Measurements from ENCODE around the gene XRRA1.

XRRA1 gene

DNA sequence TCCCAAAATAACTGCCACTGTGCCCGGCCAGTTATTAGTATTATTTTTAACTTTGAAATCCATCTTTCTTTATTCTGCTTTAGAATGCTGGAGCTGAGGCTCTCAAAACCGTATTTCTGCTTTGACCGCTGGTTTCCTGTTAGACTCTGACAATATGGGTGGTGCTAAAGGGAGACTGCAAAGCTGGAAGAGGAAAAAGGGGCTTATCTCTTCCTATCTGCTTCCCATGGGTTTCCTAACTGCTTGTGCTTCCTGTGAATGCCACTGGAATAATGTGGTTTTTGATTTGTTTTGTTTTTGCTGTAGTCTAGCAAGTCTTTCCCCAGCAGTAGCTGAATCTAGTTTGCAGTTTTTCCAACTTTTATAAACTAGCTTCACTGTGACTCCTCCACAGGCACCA, 43.6 kb downstream of the XRRA1 start:
- TF ChIP-seq SNAI2 (CRISPR knock-in tag; IDR thresholded peaks at IDR 0.05), result no peak
- TF ChIP-seq TOX (CRISPR knock-in tag; IDR thresholded peaks at IDR 0.05; ENCODE audit: borderline replicate concordance), result no peak
- no peak for TF ChIP-seq CSDC2 (CRISPR knock-in tag; IDR thresholded peaks at IDR 0.05)
- no peak for TF ChIP-seq BACH2 (CRISPR knock-in tag; IDR thresholded peaks at IDR 0.05; ENCODE audit: borderline replicate concordance)
- TF ChIP-seq ARNTL (CRISPR knock-in tag; IDR thresholded peaks at IDR 0.05; ENCODE audit: borderline replicate concordance, low read depth), result no peak
- no peak for TF ChIP-seq TCF4 (CRISPR knock-in tag; IDR thresholded peaks at IDR 0.05; ENCODE audit: borderline replicate concordance)
- TF ChIP-seq PPARA (CRISPR knock-in tag; IDR thresholded peaks at IDR 0.05; ENCODE audit: borderline replicate concordance), result no peak
- TF ChIP-seq ZC3H10 (CRISPR knock-in tag; IDR thresholded peaks at IDR 0.05), result no peak
- no peak for TF ChIP-seq ZNF8 (CRISPR knock-in tag; IDR thresholded peaks at IDR 0.05)
- TF ChIP-seq ZNF565 (CRISPR knock-in tag; conservative IDR thresholded peaks at IDR 0.05; ENCODE audit: low read depth), result no peak
- ATAC-seq, result no peak

- TF ChIP-seq GLIS3 (CRISPR knock-in tag; IDR thresholded peaks at IDR 0.05) (no peak), ZNF8 (CRISPR knock-in tag; IDR thresholded peaks at IDR 0.05) (peak; percentile 91)
- ATAC-seq, result no peak
Observed at GRCh38 chr11:74902342-74902741, 46.5 kb downstream of the XRRA1 start.

DNA sequence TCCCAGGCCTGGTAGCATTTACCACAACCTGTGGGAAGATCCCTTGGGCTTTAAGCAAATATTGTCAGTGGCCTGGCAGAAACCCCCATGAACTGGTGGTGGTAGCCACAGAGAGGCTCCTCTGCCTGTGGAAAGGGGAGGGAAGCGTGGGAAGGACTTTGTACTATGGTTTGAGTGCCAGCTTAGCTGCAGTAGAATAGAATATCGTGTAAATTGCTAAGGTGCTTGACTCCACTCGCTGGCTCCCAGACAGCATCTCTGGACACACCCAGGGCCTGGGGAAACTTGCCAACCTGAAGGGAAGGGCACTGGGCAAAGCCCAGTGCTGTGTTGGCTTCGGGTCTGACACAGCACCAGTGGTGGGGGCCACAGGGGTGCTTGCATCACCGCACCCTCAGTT, 52.6 kb downstream of the XRRA1 start:
- no peak for ATAC-seq
- TF ChIP-seq ZFP3 (CRISPR knock-in tag; IDR thresholded peaks at IDR 0.05) (no peak), PPARA (CRISPR knock-in tag; IDR thresholded peaks at IDR 0.05; ENCODE audit: borderline replicate concordance) (no peak), TOX (CRISPR knock-in tag; IDR thresholded peaks at IDR 0.05; ENCODE audit: borderline replicate concordance) (no peak), ZFP30 (CRISPR knock-in tag; IDR thresholded peaks at IDR 0.05) (no peak), ZNF70 (CRISPR knock-in tag; IDR thresholded peaks at IDR 0.05) (no peak), ISL1 (CRISPR knock-in tag; IDR thresholded peaks at IDR 0.05) (no peak), ARNTL (CRISPR knock-in tag; IDR thresholded peaks at IDR 0.05; ENCODE audit: borderline replicate concordance, low read depth) (no peak)
- TF ChIP-seq, protein P1, sequence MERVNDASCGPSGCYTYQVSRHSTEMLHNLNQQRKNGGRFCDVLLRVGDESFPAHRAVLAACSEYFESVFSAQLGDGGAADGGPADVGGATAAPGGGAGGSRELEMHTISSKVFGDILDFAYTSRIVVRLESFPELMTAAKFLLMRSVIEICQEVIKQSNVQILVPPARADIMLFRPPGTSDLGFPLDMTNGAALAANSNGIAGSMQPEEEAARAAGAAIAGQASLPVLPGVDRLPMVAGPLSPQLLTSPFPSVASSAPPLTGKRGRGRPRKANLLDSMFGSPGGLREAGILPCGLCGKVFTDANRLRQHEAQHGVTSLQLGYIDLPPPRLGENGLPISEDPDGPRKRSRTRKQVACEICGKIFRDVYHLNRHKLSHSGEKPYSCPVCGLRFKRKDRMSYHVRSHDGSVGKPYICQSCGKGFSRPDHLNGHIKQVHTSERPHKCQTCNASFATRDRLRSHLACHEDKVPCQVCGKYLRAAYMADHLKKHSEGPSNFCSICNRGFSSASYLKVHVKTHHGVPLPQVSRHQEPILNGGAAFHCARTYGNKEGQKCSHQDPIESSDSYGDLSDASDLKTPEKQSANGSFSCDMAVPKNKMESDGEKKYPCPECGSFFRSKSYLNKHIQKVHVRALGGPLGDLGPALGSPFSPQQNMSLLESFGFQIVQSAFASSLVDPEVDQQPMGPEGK (CRISPR knock-in tag; IDR thresholded peaks at IDR 0.05; ENCODE audit: borderline replicate concordance), result no peak
- TF ChIP-seq, protein P2, sequence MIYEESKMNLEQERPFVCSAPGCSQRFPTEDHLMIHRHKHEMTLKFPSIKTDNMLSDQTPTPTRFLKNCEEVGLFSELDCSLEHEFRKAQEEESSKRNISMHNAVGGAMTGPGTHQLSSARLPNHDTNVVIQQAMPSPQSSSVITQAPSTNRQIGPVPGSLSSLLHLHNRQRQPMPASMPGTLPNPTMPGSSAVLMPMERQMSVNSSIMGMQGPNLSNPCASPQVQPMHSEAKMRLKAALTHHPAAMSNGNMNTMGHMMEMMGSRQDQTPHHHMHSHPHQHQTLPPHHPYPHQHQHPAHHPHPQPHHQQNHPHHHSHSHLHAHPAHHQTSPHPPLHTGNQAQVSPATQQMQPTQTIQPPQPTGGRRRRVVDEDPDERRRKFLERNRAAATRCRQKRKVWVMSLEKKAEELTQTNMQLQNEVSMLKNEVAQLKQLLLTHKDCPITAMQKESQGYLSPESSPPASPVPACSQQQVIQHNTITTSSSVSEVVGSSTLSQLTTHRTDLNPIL (CRISPR knock-in tag; IDR thresholded peaks at IDR 0.05; ENCODE audit: low read depth), result no peak
- TF ChIP-seq, protein P3, sequence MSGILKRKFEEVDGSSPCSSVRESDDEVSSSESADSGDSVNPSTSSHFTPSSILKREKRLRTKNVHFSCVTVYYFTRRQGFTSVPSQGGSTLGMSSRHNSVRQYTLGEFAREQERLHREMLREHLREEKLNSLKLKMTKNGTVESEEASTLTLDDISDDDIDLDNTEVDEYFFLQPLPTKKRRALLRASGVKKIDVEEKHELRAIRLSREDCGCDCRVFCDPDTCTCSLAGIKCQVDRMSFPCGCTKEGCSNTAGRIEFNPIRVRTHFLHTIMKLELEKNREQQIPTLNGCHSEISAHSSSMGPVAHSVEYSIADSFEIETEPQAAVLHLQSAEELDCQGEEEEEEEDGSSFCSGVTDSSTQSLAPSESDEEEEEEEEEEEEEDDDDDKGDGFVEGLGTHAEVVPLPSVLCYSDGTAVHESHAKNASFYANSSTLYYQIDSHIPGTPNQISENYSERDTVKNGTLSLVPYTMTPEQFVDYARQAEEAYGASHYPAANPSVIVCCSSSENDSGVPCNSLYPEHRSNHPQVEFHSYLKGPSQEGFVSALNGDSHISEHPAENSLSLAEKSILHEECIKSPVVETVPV (CRISPR knock-in tag; IDR thresholded peaks at IDR 0.05), result no peak
- TF ChIP-seq, protein P4, sequence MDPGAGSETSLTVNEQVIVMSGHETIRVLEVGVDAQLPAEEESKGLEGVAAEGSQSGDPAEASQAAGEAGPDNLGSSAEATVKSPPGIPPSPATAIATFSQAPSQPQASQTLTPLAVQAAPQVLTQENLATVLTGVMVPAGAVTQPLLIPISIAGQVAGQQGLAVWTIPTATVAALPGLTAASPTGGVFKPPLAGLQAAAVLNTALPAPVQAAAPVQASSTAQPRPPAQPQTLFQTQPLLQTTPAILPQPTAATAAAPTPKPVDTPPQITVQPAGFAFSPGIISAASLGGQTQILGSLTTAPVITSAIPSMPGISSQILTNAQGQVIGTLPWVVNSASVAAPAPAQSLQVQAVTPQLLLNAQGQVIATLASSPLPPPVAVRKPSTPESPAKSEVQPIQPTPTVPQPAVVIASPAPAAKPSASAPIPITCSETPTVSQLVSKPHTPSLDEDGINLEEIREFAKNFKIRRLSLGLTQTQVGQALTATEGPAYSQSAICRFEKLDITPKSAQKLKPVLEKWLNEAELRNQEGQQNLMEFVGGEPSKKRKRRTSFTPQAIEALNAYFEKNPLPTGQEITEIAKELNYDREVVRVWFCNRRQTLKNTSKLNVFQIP (CRISPR knock-in tag; IDR thresholded peaks at IDR 0.05; ENCODE audit: borderline replicate concordance, low read depth), result no peak
- TF ChIP-seq, protein P5, sequence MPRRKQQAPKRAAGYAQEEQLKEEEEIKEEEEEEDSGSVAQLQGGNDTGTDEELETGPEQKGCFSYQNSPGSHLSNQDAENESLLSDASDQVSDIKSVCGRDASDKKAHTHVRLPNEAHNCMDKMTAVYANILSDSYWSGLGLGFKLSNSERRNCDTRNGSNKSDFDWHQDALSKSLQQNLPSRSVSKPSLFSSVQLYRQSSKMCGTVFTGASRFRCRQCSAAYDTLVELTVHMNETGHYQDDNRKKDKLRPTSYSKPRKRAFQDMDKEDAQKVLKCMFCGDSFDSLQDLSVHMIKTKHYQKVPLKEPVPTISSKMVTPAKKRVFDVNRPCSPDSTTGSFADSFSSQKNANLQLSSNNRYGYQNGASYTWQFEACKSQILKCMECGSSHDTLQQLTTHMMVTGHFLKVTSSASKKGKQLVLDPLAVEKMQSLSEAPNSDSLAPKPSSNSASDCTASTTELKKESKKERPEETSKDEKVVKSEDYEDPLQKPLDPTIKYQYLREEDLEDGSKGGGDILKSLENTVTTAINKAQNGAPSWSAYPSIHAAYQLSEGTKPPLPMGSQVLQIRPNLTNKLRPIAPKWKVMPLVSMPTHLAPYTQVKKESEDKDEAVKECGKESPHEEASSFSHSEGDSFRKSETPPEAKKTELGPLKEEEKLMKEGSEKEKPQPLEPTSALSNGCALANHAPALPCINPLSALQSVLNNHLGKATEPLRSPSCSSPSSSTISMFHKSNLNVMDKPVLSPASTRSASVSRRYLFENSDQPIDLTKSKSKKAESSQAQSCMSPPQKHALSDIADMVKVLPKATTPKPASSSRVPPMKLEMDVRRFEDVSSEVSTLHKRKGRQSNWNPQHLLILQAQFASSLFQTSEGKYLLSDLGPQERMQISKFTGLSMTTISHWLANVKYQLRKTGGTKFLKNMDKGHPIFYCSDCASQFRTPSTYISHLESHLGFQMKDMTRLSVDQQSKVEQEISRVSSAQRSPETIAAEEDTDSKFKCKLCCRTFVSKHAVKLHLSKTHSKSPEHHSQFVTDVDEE (CRISPR knock-in tag; IDR thresholded peaks at IDR 0.05), result no peak

All from SK-N-SH treated with all-trans-retinoic acid at 6 μM for 48 hours (cell line).